ENCODE measurements around the gene BNC2. TPM values are rescaled to one million over a fixed set of nuclear protein-coding genes. Genes with fewer than 3 reads are reported as not detected.

Gene BNC2
- total and polyA plus RNA-seq, 2 of the 13 experiments (the other 11 are each of a cell fraction or from before 2014, with no cell fraction given), result not detected

DNA sequence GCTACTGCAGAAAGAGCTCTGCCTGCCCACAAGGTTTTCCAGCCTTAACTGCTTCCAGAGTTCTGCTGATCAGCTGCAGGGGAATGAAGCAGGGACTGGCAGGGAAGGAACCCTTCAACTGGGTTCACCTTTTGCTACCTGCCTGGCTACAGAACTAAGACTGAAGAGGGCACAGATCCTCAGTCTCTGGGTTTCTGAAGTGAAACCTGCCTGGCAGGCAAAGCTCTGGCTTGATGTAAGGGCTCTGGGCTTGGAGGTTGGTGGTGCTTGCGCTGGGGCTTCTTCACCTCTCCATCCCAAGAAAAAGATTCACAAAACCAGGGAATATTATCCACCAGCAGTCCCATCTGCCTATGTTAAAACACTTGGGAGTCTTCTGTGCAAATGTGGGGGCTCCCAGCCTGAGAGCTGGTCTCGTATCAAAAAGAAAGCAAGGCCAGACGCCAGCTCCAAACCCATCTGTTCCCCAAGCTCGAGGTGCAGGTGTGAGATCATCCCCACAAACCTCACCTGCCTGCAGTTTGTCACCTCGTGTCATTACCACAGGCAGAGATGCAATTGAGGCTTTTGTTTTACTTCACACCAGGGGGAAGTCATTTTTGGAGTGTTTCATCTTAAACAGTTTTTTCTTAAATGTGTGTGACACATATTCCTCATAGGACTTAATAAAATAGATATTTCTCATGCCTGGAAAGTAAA lies 58.3 kb downstream of the BNC2 start:
- Histone ChIP-seq H3K4me1 (ENCODE audit: insufficient read depth, low read length) (no peaks in the 10 kb centered on the region), H3K79me2 (ENCODE audit: insufficient read depth, low read length) (no peaks in the 10 kb centered on the region), H3K27me3 (ENCODE audit: control insufficient read depth in 1 of 2, insufficient read depth in 2 of 2, low read length in 2 of 2) (no peaks in the 10 kb centered on the region), H2AFZ (ENCODE audit: low read length) (no peak overlapping the region), H3K9ac (ENCODE audit: insufficient read depth, low read depth, low read length) (no peak overlapping the region), H3K27ac (ENCODE audit: extremely low read length, insufficient read depth, low read length) (no peak overlapping the region), H3K4me3 (replicated peaks in 1 of 3; ENCODE audit: insufficient read depth in 1 of 3, low read depth in 2 of 3, low read length in 3 of 3) (no peak overlapping the region), H4K20me1 (ENCODE audit: insufficient read depth, low read length) (no peaks in the 10 kb centered on the region), H3K36me3 (replicated peaks in 1 of 2; ENCODE audit: control insufficient read depth in 1 of 2, insufficient read depth in 2 of 2, low read length in 2 of 2) (no peaks in the 10 kb centered on the region), H3K9me3 (ENCODE audit: low read length) (no peaks in the 10 kb centered on the region), H3K4me2 (ENCODE audit: low read depth, low read length) (no peak overlapping the region)
- ChIA-PET CTCF (ENCODE audit: low intra/inter-chr PET ratio, low total read pairs) (no interaction called here), POLR2A (no interaction called here)
- ATAC-seq, result no peak
- BruUV-seq (replicated peaks), result no TSS peak
- DNase-seq (ENCODE audit: low spot score), result no peak
- intact Hi-C loops (cut with micrococcal nuclease; ENCODE audit: unreplicated experiment) (no loop called here), in situ Hi-C loops (cut with HindIII; ENCODE audit: extremely low pct_ligation_motif_present, low pct_unique_long_range_greater_than_20kb) (no loop called here)
- FAIRE-seq, result no peak
- 19% methylated on average over 4 of the region's 5 CpGs for WGBS (ENCODE audit: low lambda C conversion rate)
- TF ChIP-seq, protein P1, sequence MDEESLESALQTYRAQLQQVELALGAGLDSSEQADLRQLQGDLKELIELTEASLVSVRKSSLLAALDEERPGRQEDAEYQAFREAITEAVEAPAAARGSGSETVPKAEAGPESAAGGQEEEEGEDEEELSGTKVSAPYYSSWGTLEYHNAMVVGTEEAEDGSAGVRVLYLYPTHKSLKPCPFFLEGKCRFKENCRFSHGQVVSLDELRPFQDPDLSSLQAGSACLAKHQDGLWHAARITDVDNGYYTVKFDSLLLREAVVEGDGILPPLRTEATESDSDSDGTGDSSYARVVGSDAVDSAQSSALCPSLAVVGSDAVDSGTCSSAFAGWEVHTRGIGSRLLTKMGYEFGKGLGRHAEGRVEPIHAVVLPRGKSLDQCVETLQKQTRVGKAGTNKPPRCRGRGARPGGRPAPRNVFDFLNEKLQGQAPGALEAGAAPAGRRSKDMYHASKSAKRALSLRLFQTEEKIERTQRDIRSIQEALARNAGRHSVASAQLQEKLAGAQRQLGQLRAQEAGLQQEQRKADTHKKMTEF (CRISPR knock-in tag; IDR thresholded peaks at IDR 0.05), result no peak
- TF ChIP-seq ATF7-NPFF (CRISPR knock-in tag; IDR thresholded peaks at IDR 0.05; ENCODE audit: low read depth) (no peak), ZBTB1 (CRISPR knock-in tag; IDR thresholded peaks at IDR 0.05; ENCODE audit: borderline replicate concordance) (no peak), ZNF547 (CRISPR knock-in tag; IDR thresholded peaks at IDR 0.05) (no peak), PAF1 (CRISPR knock-in tag; IDR thresholded peaks at IDR 0.05) (no peak), HHEX (CRISPR knock-in tag; IDR thresholded peaks at IDR 0.05) (no peak), KDM6A (CRISPR knock-in tag; IDR thresholded peaks at IDR 0.05; ENCODE audit: low read depth) (no peak), SMAD3 (CRISPR knock-in tag; IDR thresholded peaks at IDR 0.05) (no peak), MIER2 (CRISPR knock-in tag; IDR thresholded peaks at IDR 0.05) (no peak), ZNF792 (CRISPR knock-in tag; IDR thresholded peaks at IDR 0.05) (no peak), ZNF138 (CRISPR knock-in tag; IDR thresholded peaks at IDR 0.05; ENCODE audit: low read depth) (no peak), ZNF788 (CRISPR knock-in tag; IDR thresholded peaks at IDR 0.05; ENCODE audit: borderline replicate concordance) (no peak)
- TF ChIP-seq, protein P2, sequence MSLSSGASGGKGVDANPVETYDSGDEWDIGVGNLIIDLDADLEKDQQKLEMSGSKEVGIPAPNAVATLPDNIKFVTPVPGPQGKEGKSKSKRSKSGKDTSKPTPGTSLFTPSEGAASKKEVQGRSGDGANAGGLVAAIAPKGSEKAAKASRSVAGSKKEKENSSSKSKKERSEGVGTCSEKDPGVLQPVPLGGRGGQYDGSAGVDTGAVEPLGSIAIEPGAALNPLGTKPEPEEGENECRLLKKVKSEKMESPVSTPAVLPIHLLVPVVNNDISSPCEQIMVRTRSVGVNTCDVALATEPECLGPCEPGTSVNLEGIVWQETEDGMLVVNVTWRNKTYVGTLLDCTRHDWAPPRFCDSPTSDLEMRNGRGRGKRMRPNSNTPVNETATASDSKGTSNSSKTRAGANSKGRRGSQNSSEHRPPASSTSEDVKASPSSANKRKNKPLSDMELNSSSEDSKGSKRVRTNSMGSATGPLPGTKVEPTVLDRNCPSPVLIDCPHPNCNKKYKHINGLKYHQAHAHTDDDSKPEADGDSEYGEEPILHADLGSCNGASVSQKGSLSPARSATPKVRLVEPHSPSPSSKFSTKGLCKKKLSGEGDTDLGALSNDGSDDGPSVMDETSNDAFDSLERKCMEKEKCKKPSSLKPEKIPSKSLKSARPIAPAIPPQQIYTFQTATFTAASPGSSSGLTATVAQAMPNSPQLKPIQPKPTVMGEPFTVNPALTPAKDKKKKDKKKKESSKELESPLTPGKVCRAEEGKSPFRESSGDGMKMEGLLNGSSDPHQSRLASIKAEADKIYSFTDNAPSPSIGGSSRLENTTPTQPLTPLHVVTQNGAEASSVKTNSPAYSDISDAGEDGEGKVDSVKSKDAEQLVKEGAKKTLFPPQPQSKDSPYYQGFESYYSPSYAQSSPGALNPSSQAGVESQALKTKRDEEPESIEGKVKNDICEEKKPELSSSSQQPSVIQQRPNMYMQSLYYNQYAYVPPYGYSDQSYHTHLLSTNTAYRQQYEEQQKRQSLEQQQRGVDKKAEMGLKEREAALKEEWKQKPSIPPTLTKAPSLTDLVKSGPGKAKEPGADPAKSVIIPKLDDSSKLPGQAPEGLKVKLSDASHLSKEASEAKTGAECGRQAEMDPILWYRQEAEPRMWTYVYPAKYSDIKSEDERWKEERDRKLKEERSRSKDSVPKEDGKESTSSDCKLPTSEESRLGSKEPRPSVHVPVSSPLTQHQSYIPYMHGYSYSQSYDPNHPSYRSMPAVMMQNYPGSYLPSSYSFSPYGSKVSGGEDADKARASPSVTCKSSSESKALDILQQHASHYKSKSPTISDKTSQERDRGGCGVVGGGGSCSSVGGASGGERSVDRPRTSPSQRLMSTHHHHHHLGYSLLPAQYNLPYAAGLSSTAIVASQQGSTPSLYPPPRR (CRISPR knock-in tag; IDR thresholded peaks at IDR 0.05; ENCODE audit: borderline replicate concordance), result no peak
- TF ChIP-seq, protein P3, sequence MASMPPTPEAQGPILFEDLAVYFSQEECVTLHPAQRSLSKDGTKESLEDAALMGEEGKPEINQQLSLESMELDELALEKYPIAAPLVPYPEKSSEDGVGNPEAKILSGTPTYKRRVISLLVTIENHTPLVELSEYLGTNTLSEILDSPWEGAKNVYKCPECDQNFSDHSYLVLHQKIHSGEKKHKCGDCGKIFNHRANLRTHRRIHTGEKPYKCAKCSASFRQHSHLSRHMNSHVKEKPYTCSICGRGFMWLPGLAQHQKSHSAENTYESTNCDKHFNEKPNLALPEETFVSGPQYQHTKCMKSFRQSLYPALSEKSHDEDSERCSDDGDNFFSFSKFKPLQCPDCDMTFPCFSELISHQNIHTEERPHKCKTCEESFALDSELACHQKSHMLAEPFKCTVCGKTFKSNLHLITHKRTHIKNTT (CRISPR knock-in tag; IDR thresholded peaks at IDR 0.05), result no peak
- TF ChIP-seq, protein P4, sequence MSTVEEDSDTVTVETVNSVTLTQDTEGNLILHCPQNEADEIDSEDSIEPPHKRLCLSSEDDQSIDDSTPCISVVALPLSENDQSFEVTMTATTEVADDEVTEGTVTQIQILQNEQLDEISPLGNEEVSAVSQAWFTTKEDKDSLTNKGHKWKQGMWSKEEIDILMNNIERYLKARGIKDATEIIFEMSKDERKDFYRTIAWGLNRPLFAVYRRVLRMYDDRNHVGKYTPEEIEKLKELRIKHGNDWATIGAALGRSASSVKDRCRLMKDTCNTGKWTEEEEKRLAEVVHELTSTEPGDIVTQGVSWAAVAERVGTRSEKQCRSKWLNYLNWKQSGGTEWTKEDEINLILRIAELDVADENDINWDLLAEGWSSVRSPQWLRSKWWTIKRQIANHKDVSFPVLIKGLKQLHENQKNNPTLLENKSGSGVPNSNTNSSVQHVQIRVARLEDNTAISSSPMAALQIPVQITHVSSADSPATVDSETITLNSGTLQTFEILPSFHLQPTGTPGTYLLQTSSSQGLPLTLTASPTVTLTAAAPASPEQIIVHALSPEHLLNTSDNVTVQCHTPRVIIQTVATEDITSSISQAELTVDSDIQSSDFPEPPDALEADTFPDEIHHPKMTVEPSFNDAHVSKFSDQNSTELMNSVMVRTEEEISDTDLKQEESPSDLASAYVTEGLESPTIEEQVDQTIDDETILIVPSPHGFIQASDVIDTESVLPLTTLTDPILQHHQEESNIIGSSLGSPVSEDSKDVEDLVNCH (CRISPR knock-in tag; IDR thresholded peaks at IDR 0.05), result no peak
